RWPE2 (cell line): ENCODE measurements around the gene PLEKHH1.

ENCODE experiments used
- ATAC-seq: fragments of 200-7000 bp; cut with Tn5 transposase; 3 replicates; pipeline ENCODE4 v1.9.1; 2021; ENCODE audit warnings: low read depth
- DNase-seq: peaks from one replicate; pipeline ENCODE4 v3.0.0-alpha.2; 2020; ENCODE audit warnings: low spot score
- H3K27ac ChIP-seq: fragments of 450-650 bp; 2 replicates; pipeline ENCODE4 v1.5.1; 2017; ENCODE audit warnings: mild to moderate bottlenecking; ENCODE audit not compliant: poor library complexity, severe bottlenecking
- H3K27me3 ChIP-seq: fragments of 250-450 bp; sonication (Bioruptor Pico); 2 replicates; pipeline ENCODE4 v1.5.1; 2021; ENCODE audit warnings: mild to moderate bottlenecking, moderate library complexity; ENCODE audit not compliant: insufficient read depth, poor library complexity, severe bottlenecking
- H3K36me3 ChIP-seq: fragments of 250-450 bp; sonication (Bioruptor Pico); 2 replicates; pipeline ENCODE4 v1.5.1; 2020; ENCODE audit warnings: low read depth, mild to moderate bottlenecking, moderate library complexity
- H3K4me1 ChIP-seq: fragments of 250-450 bp; sonication (Bioruptor Pico); 2 replicates; pipeline ENCODE4 v1.5.1; 2021; ENCODE audit warnings: mild to moderate bottlenecking, moderate library complexity; ENCODE audit not compliant: insufficient read depth, poor library complexity, severe bottlenecking
- H3K4me3 ChIP-seq: fragments of 250-450 bp; sonication (Bioruptor Pico); 2 replicates; pipeline ENCODE4 v1.5.1; 2021; ENCODE audit warnings: mild to moderate bottlenecking, moderate library complexity; ENCODE audit not compliant: severe bottlenecking
- H3K9me3 ChIP-seq: fragments of 250-450 bp; sonication (Bioruptor Pico); 2 replicates; pipeline ENCODE4 v1.5.1; 2021; ENCODE audit warnings: mild to moderate bottlenecking, moderate library complexity; ENCODE audit not compliant: severe bottlenecking
- TF ChIP-seq, protein P1 (sequence below): fragments of 450-650 bp; IDR thresholded peaks from one replicate; pipeline ENCODE4 v1.5.1; 2017; ENCODE audit warnings: mild to moderate bottlenecking, moderate library complexity; ENCODE audit not compliant: poor library complexity, severe bottlenecking

PLEKHH1 gene

DNA sequence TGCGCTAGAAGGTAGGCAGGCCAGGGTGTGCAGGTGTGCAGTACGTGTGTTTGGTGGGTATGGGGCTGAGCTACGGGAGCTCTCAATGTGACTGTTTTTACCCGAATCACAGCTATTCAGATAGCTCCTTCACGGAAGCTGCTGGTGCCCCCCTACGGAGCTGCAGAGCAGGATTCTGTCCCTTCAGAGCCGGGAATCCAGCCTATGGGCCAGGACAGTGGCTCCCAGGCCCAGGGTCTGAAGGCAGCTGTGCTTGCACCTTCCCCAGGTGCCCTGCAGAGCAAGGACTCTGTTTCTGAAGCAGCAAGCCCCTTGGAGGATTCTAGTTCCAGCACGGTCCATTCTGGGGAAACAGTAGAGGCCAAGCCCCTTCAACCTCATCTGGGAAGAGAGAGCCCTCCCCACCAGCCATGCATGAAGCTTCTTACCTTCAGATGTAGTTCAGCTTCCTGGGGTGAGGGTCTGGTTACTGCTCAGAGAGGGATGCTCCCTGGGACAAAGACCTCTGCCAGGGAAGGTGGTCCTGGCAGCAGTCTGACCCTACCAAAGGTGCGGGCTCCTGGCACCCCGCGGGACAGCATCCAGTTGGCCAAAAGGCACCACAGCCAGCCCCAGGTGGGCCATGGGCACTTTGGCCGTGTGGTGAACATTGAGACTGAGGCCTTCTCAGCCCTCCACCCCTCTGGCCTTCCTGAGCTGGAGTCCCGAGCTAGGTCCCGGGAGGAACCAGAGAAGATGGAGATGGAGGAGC, 29.1 kb downstream of the PLEKHH1 start:
- DNase-seq, result no peak
- no peak for ATAC-seq
- H3K9me3 ChIP-seq, result no peaks in the 10 kb centered on the region
- H3K27ac ChIP-seq, result no peak overlapping the region
- H3K4me3 ChIP-seq, result no peak overlapping the region
- TF ChIP-seq, protein P1, sequence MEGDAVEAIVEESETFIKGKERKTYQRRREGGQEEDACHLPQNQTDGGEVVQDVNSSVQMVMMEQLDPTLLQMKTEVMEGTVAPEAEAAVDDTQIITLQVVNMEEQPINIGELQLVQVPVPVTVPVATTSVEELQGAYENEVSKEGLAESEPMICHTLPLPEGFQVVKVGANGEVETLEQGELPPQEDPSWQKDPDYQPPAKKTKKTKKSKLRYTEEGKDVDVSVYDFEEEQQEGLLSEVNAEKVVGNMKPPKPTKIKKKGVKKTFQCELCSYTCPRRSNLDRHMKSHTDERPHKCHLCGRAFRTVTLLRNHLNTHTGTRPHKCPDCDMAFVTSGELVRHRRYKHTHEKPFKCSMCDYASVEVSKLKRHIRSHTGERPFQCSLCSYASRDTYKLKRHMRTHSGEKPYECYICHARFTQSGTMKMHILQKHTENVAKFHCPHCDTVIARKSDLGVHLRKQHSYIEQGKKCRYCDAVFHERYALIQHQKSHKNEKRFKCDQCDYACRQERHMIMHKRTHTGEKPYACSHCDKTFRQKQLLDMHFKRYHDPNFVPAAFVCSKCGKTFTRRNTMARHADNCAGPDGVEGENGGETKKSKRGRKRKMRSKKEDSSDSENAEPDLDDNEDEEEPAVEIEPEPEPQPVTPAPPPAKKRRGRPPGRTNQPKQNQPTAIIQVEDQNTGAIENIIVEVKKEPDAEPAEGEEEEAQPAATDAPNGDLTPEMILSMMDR, result no peak
- H3K36me3 ChIP-seq, result no peaks in the 10 kb centered on the region; the same call in 1 of the 2 replicates
- no peaks in the 10 kb centered on the region for H3K27me3 ChIP-seq
- H3K4me1 ChIP-seq, result peaks cover 29% of the 10 kb centered on the region

DNA sequence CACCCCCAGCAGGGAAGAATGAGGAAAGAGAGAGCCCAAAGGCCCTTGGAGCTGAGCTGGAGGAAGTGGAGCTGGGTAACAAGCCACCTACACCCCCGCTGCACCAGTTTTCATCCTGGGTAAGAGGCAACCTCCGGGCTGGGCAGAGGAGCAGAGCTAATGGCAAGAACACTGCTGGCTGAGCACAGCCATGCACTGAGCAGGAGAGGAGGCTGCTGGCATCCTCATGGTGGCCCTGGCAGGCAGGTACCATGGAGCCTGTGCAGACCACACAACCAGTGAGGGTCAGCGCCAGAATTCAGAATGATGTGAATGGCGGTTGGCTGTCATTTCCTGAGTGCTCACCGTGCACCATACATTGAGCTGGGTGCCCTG, 29.7 kb downstream of the PLEKHH1 start:
- ATAC-seq, result no peak
- TF ChIP-seq, protein P1, result no peak

DNA sequence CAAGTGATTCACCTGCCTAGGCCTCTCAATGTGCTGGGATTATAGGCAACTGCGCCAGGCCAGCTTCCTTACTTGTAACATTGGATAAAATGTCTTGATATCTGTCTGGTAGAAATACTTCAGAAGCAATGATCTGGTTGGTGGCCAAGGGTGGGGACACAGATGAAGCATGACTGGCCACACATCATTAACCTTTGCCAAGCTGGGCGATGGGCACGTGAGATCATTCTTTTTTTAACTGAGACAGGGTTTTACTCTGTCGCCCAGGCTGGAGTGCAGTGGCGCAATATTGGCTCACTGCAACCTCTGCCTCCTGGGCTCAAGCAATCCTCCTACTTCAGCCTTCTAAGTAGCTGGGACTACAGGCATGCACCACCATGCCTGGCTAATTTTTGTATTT, 31.1 kb downstream of the PLEKHH1 start:
- TF ChIP-seq, protein P1, result no peak
- Histone ChIP-seq H3K9me3 (no peaks in the 10 kb centered on the region), H3K36me3 (no peaks in the 10 kb centered on the region; the same call in 1 of the 2 replicates), H3K27me3 (no peaks in the 10 kb centered on the region), H3K4me1 (peaks cover 16% of the 10 kb centered on the region), H3K27ac (no peak overlapping the region), H3K4me3 (no peak overlapping the region)
- no peak for DNase-seq
- no peak for ATAC-seq

More for the DNA sequence above, 29.7 kb downstream of the PLEKHH1 start:
- no peak for DNase-seq
- Histone ChIP-seq H3K36me3 (no peaks in the 10 kb centered on the region; the same call in 1 of the 2 replicates), H3K9me3 (no peaks in the 10 kb centered on the region), H3K27ac (no peak overlapping the region), H3K27me3 (no peaks in the 10 kb centered on the region), H3K4me1 (peaks cover 27% of the 10 kb centered on the region), H3K4me3 (no peak overlapping the region)

GRCh38 chr14:67566908-67567307, 33.8 kb downstream of the PLEKHH1 start:
- H3K27ac ChIP-seq, result no peak overlapping the region
- TF ChIP-seq, protein P1, result no peak
- H3K9me3 ChIP-seq, result no peaks in the 10 kb centered on the region
- no peaks in the 10 kb centered on the region for H3K27me3 ChIP-seq
- ATAC-seq, result peak; percentile 48
- peak; percentile 34 for DNase-seq
- peaks cover 11% of the 10 kb centered on the region for H3K4me1 ChIP-seq
- no peaks in the 10 kb centered on the region for H3K36me3 ChIP-seq
- no peak overlapping the region for H3K4me3 ChIP-seq

DNA sequence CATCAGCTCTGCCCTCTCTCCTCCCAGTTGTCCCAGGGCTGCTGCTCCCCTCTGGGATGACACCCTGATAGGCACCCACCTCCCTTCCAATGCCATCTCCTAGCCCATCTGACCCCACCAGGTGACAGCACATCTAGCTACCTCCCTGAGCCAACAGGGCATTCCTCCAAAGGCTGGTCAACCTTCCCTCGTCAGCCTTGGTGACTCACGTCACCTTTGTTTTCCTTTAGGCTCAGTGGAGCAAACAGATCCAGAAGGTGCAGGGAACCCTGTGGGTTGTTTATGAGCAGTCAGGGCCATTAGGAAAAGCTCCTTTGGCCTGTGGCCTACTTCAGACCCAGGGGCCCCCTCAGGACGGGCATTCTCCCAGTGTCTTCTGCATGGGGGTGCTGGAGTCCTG, 34.6 kb downstream of the PLEKHH1 start:
- Histone ChIP-seq H3K4me1 (peaks cover 11% of the 10 kb centered on the region), H3K27me3 (no peaks in the 10 kb centered on the region)
- peak; percentile 51 for DNase-seq

More for the DNA sequence above, 34.6 kb downstream of the PLEKHH1 start:
- H3K4me3 ChIP-seq, result no peak overlapping the region
- no peaks in the 10 kb centered on the region for H3K36me3 ChIP-seq
- ATAC-seq, result peak; percentile 29; the same call in 2 of the 3 replicates
- TF ChIP-seq, protein P1, result no peak
- H3K9me3 ChIP-seq, result no peaks in the 10 kb centered on the region
- H3K27ac ChIP-seq, result no peak overlapping the region
